GM18508 (cell line): ENCODE results near the gene SMARCD1.

Experiments used
- ATAC-seq: cut with Tn5 transposase; IDR thresholded peaks from one replicate; pipeline ENCODE4 v1.9.1; 2021; ENCODE audit warnings: moderate number of reproducible peaks; ENCODE audit not compliant: insufficient read depth, unreplicated experiment

Gene SMARCD1

GRCh38 chr12:50056639-50056976, 28.5 kb upstream of the SMARCD1 start:
- no peak for ATAC-seq

- no peak for ATAC-seq
These were observed 27.9 kb upstream of the SMARCD1 start, which contains the start of gene ASIC1 for GRCh38 chr12:50057000-50057841. ASIC1 (plus strand) TSS chr12:50057596; CDS start chr12:50058767, 1,171 bp downstream.

GRCh38 chr12:50057896-50058670, 27.1 kb upstream of the SMARCD1 start:
- ATAC-seq, result no peak

GRCh38 chr12:50058743-50059312, 26.3 kb upstream of the SMARCD1 start:
- no peak for ATAC-seq

- no peak for ATAC-seq
These were observed 25.6 kb upstream of the SMARCD1 start for GRCh38 chr12:50059440-50060119.

GRCh38 chr12:50060120-50060468, 25.0 kb upstream of the SMARCD1 start:
- ATAC-seq, result no peak

- ATAC-seq, result no peak
These were observed 24.0 kb upstream of the SMARCD1 start for GRCh38 chr12:50061171-50061570.

- no peak for ATAC-seq
These were observed 23.0 kb upstream of the SMARCD1 start for GRCh38 chr12:50061946-50062686.

GRCh38 chr12:50062728-50063460, 22.2 kb upstream of the SMARCD1 start:
- no peak for ATAC-seq

- no peak for ATAC-seq
These were observed 19.3 kb upstream of the SMARCD1 start for GRCh38 chr12:50065726-50066310.

GRCh38 chr12:50066402-50066801, 18.7 kb upstream of the SMARCD1 start:
- no peak for ATAC-seq

- ATAC-seq, result no peak
These were observed 16.1 kb upstream of the SMARCD1 start for GRCh38 chr12:50069069-50069468.

GRCh38 chr12:50069539-50069938, 15.6 kb upstream of the SMARCD1 start:
- no peak for ATAC-seq

- ATAC-seq, result no peak
These were observed 14.7 kb upstream of the SMARCD1 start for GRCh38 chr12:50070314-50071060.

- no peak for ATAC-seq
These were observed 12.8 kb upstream of the SMARCD1 start for GRCh38 chr12:50072198-50072907.

GRCh38 chr12:50073206-50073605, 11.9 kb upstream of the SMARCD1 start:
- ATAC-seq, result no peak

- no peak for ATAC-seq
These were observed 11.4 kb upstream of the SMARCD1 start for GRCh38 chr12:50073712-50074111.
